ENCODE data around the gene RAPGEF2. TPM values are rescaled to one million over a fixed set of nuclear protein-coding genes. Genes with fewer than 3 reads are reported as not detected.
"Not testable (repeated sequence)": the region's sequence is repeated elsewhere in the genome, so short reads cannot be mapped to it uniquely, and the experiment has no call there.

The RAPGEF2 gene
- total RNA-seq, 1 experiment from 2014 or later: 26.3 TPM

- Mint-ChIP-seq H3K27ac (ENCODE audit: low read depth, unreplicated experiment) (no peak overlapping the region), H3K4me3 (ENCODE audit: unreplicated experiment) (no peak overlapping the region), H3K9me3 (ENCODE audit: unreplicated experiment) (no peaks in the 10 kb centered on the region), H3K27me3 (ENCODE audit: insufficient read depth, unreplicated experiment) (no peaks in the 10 kb centered on the region), H3K4me1 (ENCODE audit: insufficient read depth, unreplicated experiment) (no peaks in the 10 kb centered on the region), H3K36me3 (ENCODE audit: insufficient read depth, unreplicated experiment) (no peaks in the 10 kb centered on the region)
- no peak for DNase-seq (ENCODE audit: unreplicated experiment)
- no TSS peak for BruUV-seq (replicated peaks)
- CTCF ChIA-PET: interaction anchor here (0.6 to 0.9 kb wide), 4 partner anchors 79 to 1659 kb away, joined by 3 to 5 read pairs (median 4); no protein-coding TSS in a partner anchor
- intact Hi-C loops (cut with micrococcal nuclease): no loop called here
- no peak for TF ChIP-seq CTCF (IDR thresholded peaks at IDR 0.05; ENCODE audit: unreplicated experiment)
- POLR2A ChIA-PET: interaction anchor here (0.6 kb wide), 1 partner anchor 35 kb away, joined by 3 read pairs; no protein-coding TSS in a partner anchor
These were observed 273.4 kb downstream of the RAPGEF2 start for GRCh38 chr4:159376289-159376688.

- ChIA-PET POLR2A (no interaction called here), CTCF (interaction anchor here (0.7 to 0.9 kb wide), 3 partner anchors 24 to 176 kb away, joined by 3 read pairs; no protein-coding TSS in a partner anchor)
- no peak for DNase-seq (ENCODE audit: unreplicated experiment)
- intact Hi-C loops (cut with micrococcal nuclease): no loop called here
- H3K9me3 Mint-ChIP-seq (ENCODE audit: unreplicated experiment): no peaks in the 10 kb centered on the region
- no TSS peak for BruUV-seq (replicated peaks)
- no peaks in the 10 kb centered on the region for H3K27me3 Mint-ChIP-seq (ENCODE audit: insufficient read depth, unreplicated experiment)
- TF ChIP-seq CTCF (IDR thresholded peaks at IDR 0.05; ENCODE audit: unreplicated experiment): no peak
- no peaks in the 10 kb centered on the region for H3K36me3 Mint-ChIP-seq (ENCODE audit: insufficient read depth, unreplicated experiment)
- no peak overlapping the region for H3K4me3 Mint-ChIP-seq (ENCODE audit: unreplicated experiment)
- H3K4me1 Mint-ChIP-seq (ENCODE audit: insufficient read depth, unreplicated experiment): no peaks in the 10 kb centered on the region
- H3K27ac Mint-ChIP-seq (ENCODE audit: low read depth, unreplicated experiment): no peak overlapping the region
These were observed 275.3 kb downstream of the RAPGEF2 start for GRCh38 chr4:159378056-159378616.

- H3K4me3 Mint-ChIP-seq (ENCODE audit: unreplicated experiment); POLR2A ChIA-PET: not testable (repeated sequence)
These were observed 276.2 kb downstream of the RAPGEF2 start for GRCh38 chr4:159379064-159379463.

GRCh38 chr4:159379836-159380235 lies 277.0 kb downstream of the RAPGEF2 start:
- TF ChIP-seq CTCF (IDR thresholded peaks at IDR 0.05; ENCODE audit: unreplicated experiment): no peak
- intact Hi-C loops (cut with micrococcal nuclease): no loop called here
- no TSS peak for BruUV-seq (replicated peaks)
- H3K4me1 Mint-ChIP-seq (ENCODE audit: insufficient read depth, unreplicated experiment): no peaks in the 10 kb centered on the region
- no peaks in the 10 kb centered on the region for H3K36me3 Mint-ChIP-seq (ENCODE audit: insufficient read depth, unreplicated experiment)
- no peak for DNase-seq (ENCODE audit: unreplicated experiment)
- H3K27ac Mint-ChIP-seq (ENCODE audit: low read depth, unreplicated experiment): no peak overlapping the region
- H3K4me3 Mint-ChIP-seq (ENCODE audit: unreplicated experiment): no peak overlapping the region
- H3K9me3 Mint-ChIP-seq (ENCODE audit: unreplicated experiment): no peaks in the 10 kb centered on the region
- no peaks in the 10 kb centered on the region for H3K27me3 Mint-ChIP-seq (ENCODE audit: insufficient read depth, unreplicated experiment)
- ChIA-PET POLR2A (no interaction called here), CTCF (no interaction called here)

More at GRCh38 chr4:159379064-159379463, 276.2 kb downstream of the RAPGEF2 start:
- H3K9me3 Mint-ChIP-seq (ENCODE audit: unreplicated experiment); H3K27me3 Mint-ChIP-seq (ENCODE audit: insufficient read depth, unreplicated experiment); H3K4me1 Mint-ChIP-seq (ENCODE audit: insufficient read depth, unreplicated experiment); H3K36me3 Mint-ChIP-seq (ENCODE audit: insufficient read depth, unreplicated experiment); intact Hi-C loops (cut with micrococcal nuclease); BruUV-seq (replicated peaks); H3K27ac Mint-ChIP-seq (ENCODE audit: low read depth, unreplicated experiment); DNase-seq (ENCODE audit: unreplicated experiment): not testable (repeated sequence)
- CTCF ChIA-PET: interaction anchor here (0.9 kb wide), 2 partner anchors 52 to 176 kb away, joined by 3 to 4 read pairs; no protein-coding TSS in a partner anchor

Data from MCF 10A (cell line).